Suprapubic skin (tissue), 4 donors: ENCODE results near the gene MEMO1. TPM values are rescaled to one million over a fixed set of nuclear protein-coding genes. Genes with fewer than 3 reads are reported as not detected.
"Not testable (repeated sequence)": the region's sequence is repeated elsewhere in the genome, so short reads cannot be mapped to it uniquely, and the experiment has no call there.

ENCODE experiments used
- DNase-seq, 2 donors: peaks; one replicate each; pipeline ENCODE4 v3.0.0-alpha.2; 2019; ENCODE audit warnings: low spot score in 2 of 2
- H3K27ac ChIP-seq: fragments of 200-600 bp; sonication (generic); one replicate; pipeline ENCODE4 v1.5.1; 2019
- H3K27me3 ChIP-seq: fragments of 200-600 bp; sonication (generic); one replicate; pipeline ENCODE4 v1.5.1; 2019
- H3K36me3 ChIP-seq: fragments of 200-600 bp; sonication (generic); one replicate; pipeline ENCODE4 v1.5.1; 2019
- H3K4me1 ChIP-seq: fragments of 200-600 bp; sonication (generic); one replicate; pipeline ENCODE4 v1.5.1; 2019
- H3K4me3 ChIP-seq: fragments of 200-600 bp; sonication (generic); one replicate; pipeline ENCODE4 v1.5.1; 2019; ENCODE audit warnings: mild to moderate bottlenecking
- H3K9me3 ChIP-seq: fragments of 200-600 bp; sonication (generic); one replicate; pipeline ENCODE4 v1.5.1; 2019
- EP300 ChIP-seq: sonication (generic); formaldehyde crosslinking; IDR thresholded peaks from one replicate; pipeline ENCODE4 v1.6.1; 2017; ENCODE audit warnings: antibody characterized with exemption
- POLR2A ChIP-seq, 2 donors: fragments of 450-650 bp; IDR thresholded peaks; one replicate each; pipeline ENCODE4 v1.6.1; 2017; ENCODE audit warnings: antibody characterized with exemption in 2 of 2, mild to moderate bottlenecking in 2 of 2, moderate library complexity in 2 of 2
- POLR2AphosphoS5 ChIP-seq, 3 donors: sonication (generic); formaldehyde crosslinking; IDR thresholded peaks; one replicate each; pipeline ENCODE4 v1.6.1; 2017; ENCODE audit warnings: antibody characterized with exemption in 3 of 3
- WGBS: methylation state at CpG from one replicate; pipeline ENCODE4 v1.1.5; 2018; 5-methylcytosine and 5-hydroxymethylcytosine counted together
- total RNA-seq, 4 donors: library from RNA; depleted of rRNA; stranded (reverse); fragments of >200 nt; gene quantifications; one replicate each; pipeline ENCODE4 v1.1.0, GENCODE V29; 2016
- TF ChIP-seq, protein P1 (sequence below), 2 donors: fragments of 200-600 bp in 1 of 2; fragments of 450-650 bp in 1 of 2; sonication (generic) in 1 of 2; IDR thresholded peaks; one replicate each; pipeline ENCODE4 v1.5.1; 2016 to 2019; ENCODE audit warnings: antibody characterized with exemption in 2 of 2, mild to moderate bottlenecking in 1 of 2, moderate library complexity in 1 of 2

MEMO1 gene
- total RNA-seq, 4 donors from 2014 or later = 31.3 to 36.1 (median 33.2) TPM

DNA sequence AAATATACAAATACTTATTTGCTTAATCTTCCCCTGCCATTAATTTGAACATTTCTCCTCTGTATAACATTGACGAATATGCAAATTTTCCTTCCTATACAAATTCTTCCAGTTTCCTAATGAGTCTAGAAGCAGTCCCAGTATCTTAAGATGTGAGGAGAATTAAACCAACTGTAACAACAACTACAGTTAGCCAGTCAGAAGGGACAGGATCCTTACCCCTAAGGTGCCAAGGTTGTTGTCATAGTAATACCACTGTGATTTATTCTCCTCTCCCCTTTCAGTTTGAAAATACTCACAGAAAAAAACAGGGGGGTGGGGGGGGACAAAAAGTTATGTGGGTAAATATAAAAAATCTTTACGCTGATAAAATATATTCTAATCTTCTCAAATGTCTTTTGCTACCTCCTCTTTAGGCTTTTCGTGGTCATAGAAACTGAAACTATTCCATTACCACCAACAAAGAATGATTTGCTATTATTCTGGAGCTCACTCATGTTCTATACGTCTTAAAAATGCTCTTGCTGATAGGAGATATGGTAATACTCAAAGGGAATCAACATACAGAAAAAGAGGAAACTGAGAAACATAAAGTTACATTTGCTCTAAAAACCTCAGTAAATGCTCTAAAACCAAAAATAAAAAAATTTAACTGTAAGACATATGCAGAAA, 107.6 kb downstream of the MEMO1 start:
- Histone ChIP-seq H3K36me3 (peaks cover 30% of the 10 kb centered on the region), H3K4me3 (no peak overlapping the region)
- 74% methylated on average over 4 of the region's 4 CpGs for WGBS

DNA sequence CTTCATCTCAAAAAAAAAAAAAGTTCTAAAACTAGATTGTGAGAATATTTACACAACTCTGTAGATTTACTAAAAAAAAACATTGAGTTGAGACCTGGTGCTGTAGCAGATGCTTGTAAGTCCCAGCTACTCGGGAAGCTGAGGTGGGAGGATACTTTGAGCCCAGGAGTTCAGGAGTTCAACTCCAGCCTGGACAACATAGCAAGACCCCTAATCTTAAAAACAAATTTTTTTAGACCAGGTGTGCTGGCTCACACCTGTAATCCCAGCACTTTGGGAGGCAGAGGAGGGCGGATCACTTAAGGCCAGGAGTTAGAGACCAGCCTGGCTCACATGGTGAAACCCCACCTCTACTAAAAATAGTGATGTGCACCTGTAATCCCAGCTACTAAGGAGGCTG, 108.9 kb downstream of the MEMO1 start:
- Histone ChIP-seq H3K4me1 (no peaks in the 10 kb centered on the region), H3K9me3 (no peaks in the 10 kb centered on the region), H3K27ac (no peak overlapping the region), H3K27me3 (no peaks in the 10 kb centered on the region), H3K36me3 (peaks cover 32% of the 10 kb centered on the region), H3K4me3 (no peak overlapping the region)
- 89% methylated on average over 2 of the region's 2 CpGs for WGBS
- TF ChIP-seq POLR2AphosphoS5 (IDR thresholded peaks at IDR 0.05) = no peak
- TF ChIP-seq, protein P1, sequence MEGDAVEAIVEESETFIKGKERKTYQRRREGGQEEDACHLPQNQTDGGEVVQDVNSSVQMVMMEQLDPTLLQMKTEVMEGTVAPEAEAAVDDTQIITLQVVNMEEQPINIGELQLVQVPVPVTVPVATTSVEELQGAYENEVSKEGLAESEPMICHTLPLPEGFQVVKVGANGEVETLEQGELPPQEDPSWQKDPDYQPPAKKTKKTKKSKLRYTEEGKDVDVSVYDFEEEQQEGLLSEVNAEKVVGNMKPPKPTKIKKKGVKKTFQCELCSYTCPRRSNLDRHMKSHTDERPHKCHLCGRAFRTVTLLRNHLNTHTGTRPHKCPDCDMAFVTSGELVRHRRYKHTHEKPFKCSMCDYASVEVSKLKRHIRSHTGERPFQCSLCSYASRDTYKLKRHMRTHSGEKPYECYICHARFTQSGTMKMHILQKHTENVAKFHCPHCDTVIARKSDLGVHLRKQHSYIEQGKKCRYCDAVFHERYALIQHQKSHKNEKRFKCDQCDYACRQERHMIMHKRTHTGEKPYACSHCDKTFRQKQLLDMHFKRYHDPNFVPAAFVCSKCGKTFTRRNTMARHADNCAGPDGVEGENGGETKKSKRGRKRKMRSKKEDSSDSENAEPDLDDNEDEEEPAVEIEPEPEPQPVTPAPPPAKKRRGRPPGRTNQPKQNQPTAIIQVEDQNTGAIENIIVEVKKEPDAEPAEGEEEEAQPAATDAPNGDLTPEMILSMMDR (IDR thresholded peaks at IDR 0.05) = no peak
- no peak for TF ChIP-seq POLR2A (IDR thresholded peaks at IDR 0.05)
- TF ChIP-seq EP300 = no peak
- DNase-seq = no peak

More for the DNA sequence above, 107.6 kb downstream of the MEMO1 start:
- no peak for DNase-seq
- no peak for TF ChIP-seq EP300
- no peaks in the 10 kb centered on the region for H3K9me3 ChIP-seq
- no peak overlapping the region for H3K27ac ChIP-seq
- no peaks in the 10 kb centered on the region for H3K27me3 ChIP-seq
- H3K4me1 ChIP-seq = no peaks in the 10 kb centered on the region

GRCh38 chr2:31900156-31900555, 110.7 kb downstream of the MEMO1 start:
- H3K27ac ChIP-seq, H3K27me3 ChIP-seq, H3K4me1 ChIP-seq, H3K9me3 ChIP-seq, H3K4me3 ChIP-seq, DNase-seq: not testable (repeated sequence)
- peaks cover 31% of the 10 kb centered on the region for H3K36me3 ChIP-seq
- 93% methylated on average over 2 of the region's 2 CpGs for WGBS

DNA sequence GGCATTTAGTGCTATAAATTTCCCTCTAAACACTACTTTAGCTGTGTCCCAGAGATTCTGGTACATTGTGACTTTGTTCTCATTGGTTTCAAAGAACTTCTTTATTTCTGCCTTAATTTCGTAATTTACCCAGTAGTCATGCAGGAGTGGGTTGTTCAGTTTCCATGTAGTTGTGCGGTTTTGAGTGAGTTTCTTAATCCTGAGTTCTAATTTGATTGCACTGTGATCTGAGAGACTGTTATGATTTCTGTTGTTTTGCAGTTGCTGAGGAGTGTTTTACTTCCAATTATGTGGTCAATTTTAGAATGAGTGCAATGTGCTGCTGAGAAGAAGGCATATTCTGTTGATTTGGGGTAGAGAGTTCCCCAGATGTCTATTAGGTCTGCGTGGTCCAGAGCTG, 112.5 kb downstream of the MEMO1 start:
- H3K36me3 ChIP-seq = peaks cover 29% of the 10 kb centered on the region
- 98% methylated on average over 3 of the region's 3 CpGs for WGBS
- H3K27me3 ChIP-seq = not testable (repeated sequence)

GRCh38 chr2:31897340-31897739, 113.5 kb downstream of the MEMO1 start:
- H3K9me3 ChIP-seq, H3K27ac ChIP-seq, H3K4me3 ChIP-seq, H3K4me1 ChIP-seq, H3K27me3 ChIP-seq, DNase-seq: not testable (repeated sequence)
- 97% methylated on average over 4 of the region's 4 CpGs for WGBS
- peaks cover 26% of the 10 kb centered on the region for H3K36me3 ChIP-seq

More for the DNA sequence above, 112.5 kb downstream of the MEMO1 start:
- not testable (repeated sequence) for H3K27ac ChIP-seq, DNase-seq, H3K4me1 ChIP-seq, H3K4me3 ChIP-seq, H3K9me3 ChIP-seq

GRCh38 chr2:31896293-31896692, 114.5 kb downstream of the MEMO1 start:
- no peaks in the 10 kb centered on the region for H3K27me3 ChIP-seq
- H3K4me1 ChIP-seq = no peaks in the 10 kb centered on the region
- no peak overlapping the region for H3K27ac ChIP-seq
- H3K9me3 ChIP-seq = no peaks in the 10 kb centered on the region
- WGBS = 91% methylated on average over 1 of the region's 1 CpG
- no peak overlapping the region for H3K4me3 ChIP-seq
- DNase-seq = no peak
- H3K36me3 ChIP-seq = peaks cover 17% of the 10 kb centered on the region
- TF ChIP-seq POLR2A (IDR thresholded peaks at IDR 0.05) (no peak), EP300 (no peak), POLR2AphosphoS5 (IDR thresholded peaks at IDR 0.05) (no peak)
- TF ChIP-seq, protein P1 (IDR thresholded peaks at IDR 0.05) = no peak

DNA sequence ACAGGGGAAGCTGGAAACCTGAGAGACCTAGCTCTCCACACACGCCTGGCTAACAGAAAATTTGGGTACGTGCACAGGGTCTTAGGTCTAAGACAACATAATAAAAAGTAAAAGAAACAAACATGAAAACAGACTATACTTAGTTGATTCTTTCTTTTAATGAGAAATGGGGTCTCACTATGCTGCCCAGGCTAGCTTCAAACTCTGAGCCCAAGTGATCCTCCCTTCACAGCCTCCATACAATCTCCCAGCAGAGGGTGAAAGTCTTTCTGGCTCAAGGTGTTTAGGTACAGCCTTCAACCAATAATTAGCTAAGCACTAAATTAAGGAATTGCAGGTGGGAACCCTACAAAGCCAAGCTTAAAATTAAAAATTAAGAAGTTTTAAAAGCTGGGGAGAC, 116.2 kb downstream of the MEMO1 start:
- Histone ChIP-seq H3K4me1 (no peaks in the 10 kb centered on the region), H3K9me3 (no peaks in the 10 kb centered on the region), H3K36me3 (peaks cover 16% of the 10 kb centered on the region), H3K27ac (no peak overlapping the region), H3K27me3 (no peaks in the 10 kb centered on the region), H3K4me3 (no peak overlapping the region)
- TF ChIP-seq POLR2A (IDR thresholded peaks at IDR 0.05) (no peak), POLR2AphosphoS5 (IDR thresholded peaks at IDR 0.05) (no peak), EP300 (no peak)
- TF ChIP-seq, protein P1 (IDR thresholded peaks at IDR 0.05) = no peak
- WGBS = 100% methylated on average over 2 of the region's 2 CpGs
- DNase-seq = no peak
